HEK293 (cell line): ENCODE measurements around the gene GP2.

Experiments used
- CTCF ChIA-PET: fragments of 350-600 bp; formaldehyde crosslinking; extraction: SDS; loops from one replicate; lab custom pipeline; 2021; ENCODE audit warnings: antibody characterized with exemption; lab: Yijun Ruan, JAX
- POLR2A ChIA-PET: fragments of 300-600 bp; formaldehyde crosslinking; extraction: SDS; loops from one replicate; lab custom pipeline; 2020; ENCODE audit warnings: antibody characterized with exemption, inconsistent platforms; lab: Yijun Ruan, JAX
- H3K27ac ChIP-seq: fragments of 200-500 bp; sonication (Bioruptor generic); 2 replicates; pipeline ENCODE4 v1.5.1; 2014; ENCODE audit warnings: low read depth, low read length, control low read depth, inconsistent platforms; ENCODE audit errors: extremely low read depth
- H3K36me3 ChIP-seq, 2 experiments: fragments of 200-500 bp in 1 of 2; sonication (Bioruptor generic) in 1 of 2; 1 replicate in 1 of 2; 2 replicates in 1 of 2; pipeline ENCODE4 v1.5.1; 2014 to 2017; ENCODE audit warnings: inconsistent platforms in 2 of 2, low read length in 2 of 2; ENCODE audit not compliant: control insufficient read depth in 2 of 2, insufficient read depth in 1 of 2
- H3K4me1 ChIP-seq: fragments of 200-500 bp; sonication (Bioruptor generic); 2 replicates; pipeline ENCODE4 v1.5.1; 2014; ENCODE audit warnings: mild to moderate bottlenecking, low read length, inconsistent platforms; ENCODE audit not compliant: control insufficient read depth, insufficient read depth
- H3K4me3 ChIP-seq: 2 replicates; pipeline ENCODE4 v1.5.1; 2011; ENCODE audit warnings: low read depth, mild to moderate bottlenecking, control low read depth, low read length, moderate library complexity
- H3K9me3 ChIP-seq: fragments of 200-500 bp; sonication (Bioruptor generic); 2 replicates; pipeline ENCODE4 v1.5.1; 2014; ENCODE audit warnings: low read depth, low read length, inconsistent platforms; ENCODE audit not compliant: control insufficient read depth, insufficient read depth
- ATF2 ChIP-seq: fragments of 450-650 bp; formaldehyde crosslinking; IDR thresholded peaks from 2 replicates; pipeline ENCODE4 v1.5.1; 2016; ENCODE audit warnings: missing biosample characterization, missing genetic modification characterization, low read depth
- KLF10 ChIP-seq: fragments of 450-650 bp; IDR thresholded peaks from 2 replicates; pipeline ENCODE4 v1.5.1; 2018; ENCODE audit warnings: missing biosample characterization, mild to moderate bottlenecking, missing genetic modification characterization
- REST ChIP-seq: fragments of 450-650 bp; formaldehyde crosslinking; IDR thresholded peaks from 2 replicates; pipeline ENCODE4 v1.5.1; 2016; ENCODE audit warnings: missing biosample characterization, missing genetic modification characterization
- SALL2 ChIP-seq: fragments of 450-650 bp; formaldehyde crosslinking; IDR thresholded peaks from 2 replicates; pipeline ENCODE4 v1.5.0; 2017; ENCODE audit warnings: missing biosample characterization, mild to moderate bottlenecking, missing genetic modification characterization, borderline replicate concordance
- SETDB1 ChIP-seq: IDR thresholded peaks from one replicate; pipeline ENCODE4 v1.6.1; 2017; ENCODE audit warnings: mild to moderate bottlenecking, low read length, moderate library complexity, mixed read lengths; ENCODE audit not compliant: insufficient read length
- YY2 ChIP-seq: fragments of 450-650 bp; formaldehyde crosslinking; IDR thresholded peaks from 2 replicates; pipeline ENCODE4 v1.5.1; 2016; ENCODE audit warnings: missing biosample characterization, missing genetic modification characterization
- ZBTB11 ChIP-seq: fragments of 450-650 bp; formaldehyde crosslinking; conservative IDR thresholded peaks from 2 replicates; pipeline ENCODE4 v1.5.1; 2016; ENCODE audit warnings: low read depth, missing biosample characterization, missing genetic modification characterization
- ZNF221 ChIP-seq: fragments of 450-650 bp; formaldehyde crosslinking; IDR thresholded peaks from 2 replicates; pipeline ENCODE4 v1.5.1; 2017; ENCODE audit warnings: missing biosample characterization, missing genetic modification characterization, borderline replicate concordance
- ZNF350 ChIP-seq: fragments of 450-650 bp; formaldehyde crosslinking; IDR thresholded peaks from 2 replicates; pipeline ENCODE4 v1.5.0; 2017; ENCODE audit warnings: missing biosample characterization, mild to moderate bottlenecking, missing genetic modification characterization
- ZNF624 ChIP-seq: fragments of 450-650 bp; formaldehyde crosslinking; IDR thresholded peaks from 2 replicates; pipeline ENCODE4 v1.5.1; 2017; ENCODE audit warnings: missing biosample characterization, missing genetic modification characterization
- ZNF639 ChIP-seq: fragments of 450-650 bp; formaldehyde crosslinking; IDR thresholded peaks from 2 replicates; pipeline ENCODE4 v1.5.1; 2016; ENCODE audit warnings: missing biosample characterization, missing genetic modification characterization
- ZNF658 ChIP-seq: fragments of 450-650 bp; formaldehyde crosslinking; IDR thresholded peaks from 2 replicates; pipeline ENCODE4; 2016; ENCODE audit warnings: missing biosample characterization, missing genetic modification characterization
- ZNF677 ChIP-seq: fragments of 450-650 bp; IDR thresholded peaks from 2 replicates; pipeline ENCODE4 v1.5.0; 2018; ENCODE audit warnings: missing biosample characterization, mild to moderate bottlenecking, missing genetic modification characterization, moderate library complexity
- ZNF707 ChIP-seq: fragments of 450-650 bp; formaldehyde crosslinking; IDR thresholded peaks from 2 replicates; pipeline ENCODE4 v1.5.1; 2016; ENCODE audit warnings: missing biosample characterization, missing genetic modification characterization
- ZSCAN30 ChIP-seq: fragments of 450-650 bp; IDR thresholded peaks from 2 replicates; pipeline ENCODE4 v1.5.1; 2018; ENCODE audit warnings: missing biosample characterization, mild to moderate bottlenecking, missing genetic modification characterization, moderate library complexity
- ZSCAN4 ChIP-seq: fragments of 450-650 bp; formaldehyde crosslinking; IDR thresholded peaks from 2 replicates; pipeline ENCODE4 v1.5.1; 2017; ENCODE audit warnings: missing biosample characterization, missing genetic modification characterization

The GP2 gene

GRCh38 chr16:20307791-20308190 lies 19.5 kb downstream of the GP2 start (continued):
- TF ChIP-seq ZNF639 (tag by site-specific recombination): no peak
- TF ChIP-seq REST (tag by site-specific recombination): no peak
- no peak for TF ChIP-seq ATF2 (tag by site-specific recombination)
- TF ChIP-seq ZNF221 (tag by site-specific recombination): no peak
- no peak for TF ChIP-seq ZSCAN4 (tag by site-specific recombination)

GRCh38 chr16:20307240-20307671 lies 20.1 kb downstream of the GP2 start:
- no peaks in the 10 kb centered on the region for H3K4me1 ChIP-seq
- no peaks in the 10 kb centered on the region for H3K9me3 ChIP-seq
- POLR2A ChIA-PET: no interaction called here
- no peaks in the 10 kb centered on the region for H3K36me3 ChIP-seq
- H3K4me3 ChIP-seq: no peak overlapping the region
- CTCF ChIA-PET: interaction anchor here (1.0 kb wide), 1 partner anchor 400 kb away, joined by 3 read pairs; no protein-coding TSS in a partner anchor
- TF ChIP-seq SETDB1 (no peak), ZNF677 (tag by site-specific recombination) (no peak), ZBTB11 (tag by site-specific recombination) (no peak), SALL2 (tag by site-specific recombination) (no peak), ZNF350 (tag by site-specific recombination) (no peak), ZSCAN30 (no peak), ZNF624 (tag by site-specific recombination) (no peak), ATF2 (tag by site-specific recombination) (no peak), KLF10 (tag by site-specific recombination) (no peak), ZNF658 (tag by site-specific recombination) (no peak), ZNF707 (tag by site-specific recombination) (no peak), YY2 (tag by site-specific recombination) (no peak)
- no peak overlapping the region for H3K27ac ChIP-seq
